IPS-NIHi11 (cell line): ENCODE results near the gene ORM2.
A peak's percentile ranks its signal among the peaks of the same experiment; 100 is the strongest.
"Not testable (repeated sequence)": the region's sequence is repeated elsewhere in the genome, so short reads cannot be mapped to it uniquely, and the experiment has no call there.

ENCODE experiments used
- DNase-seq: peaks from one replicate; pipeline ENCODE4 v3.0.0; 2012; ENCODE audit warnings: mixed read lengths, low spot score

The ORM2 gene

DNA sequence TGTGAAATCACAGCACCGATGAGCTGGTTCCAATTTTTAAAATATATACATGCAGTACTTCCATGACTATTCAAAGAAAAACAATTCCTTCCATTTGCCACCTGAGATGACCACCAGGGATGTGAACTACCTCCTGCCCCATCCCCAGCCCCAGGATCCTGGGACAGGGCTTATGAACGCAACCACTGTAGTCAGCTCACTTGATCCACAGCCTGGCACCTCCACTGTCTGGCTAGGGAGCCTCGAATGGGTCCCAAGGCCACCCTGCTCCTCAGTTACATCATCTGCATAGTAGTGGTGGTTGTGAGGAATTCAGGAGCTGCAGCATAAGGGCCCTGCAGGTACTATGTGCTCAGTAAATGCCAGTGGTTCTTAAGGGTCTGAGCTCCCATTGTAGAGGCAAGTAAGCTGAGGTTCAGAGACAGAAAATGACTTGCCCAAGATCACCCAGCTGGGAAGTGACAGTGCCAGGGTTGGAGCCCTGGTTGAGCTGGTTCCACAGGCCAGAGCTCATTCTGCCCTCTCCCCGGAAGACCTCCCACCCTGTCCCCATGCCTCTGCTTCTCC is 2.9 kb downstream of the ORM2 start:
- not testable (repeated sequence) for DNase-seq

DNA sequence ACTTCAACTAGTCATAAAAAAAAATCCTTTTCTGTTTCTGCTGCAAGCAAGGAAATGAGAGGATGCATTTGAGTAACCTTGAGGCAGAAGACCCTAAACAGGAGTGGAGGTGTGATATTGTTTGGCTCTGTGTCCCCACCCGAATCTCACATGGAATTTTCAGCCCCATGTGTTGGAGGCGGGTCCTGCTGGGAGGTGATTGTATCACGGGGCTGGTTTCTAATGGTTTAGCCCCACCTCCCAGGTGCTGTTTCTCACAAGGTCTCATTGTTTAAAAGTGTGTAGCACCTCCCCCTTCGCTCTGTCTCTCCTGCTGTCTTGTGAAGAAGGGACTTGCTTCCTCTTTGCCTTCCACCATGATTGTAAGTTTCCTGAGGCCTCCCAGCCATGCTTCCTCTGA is 4.0 kb downstream of the ORM2 start:
- DNase-seq, result not testable (repeated sequence)

DNA sequence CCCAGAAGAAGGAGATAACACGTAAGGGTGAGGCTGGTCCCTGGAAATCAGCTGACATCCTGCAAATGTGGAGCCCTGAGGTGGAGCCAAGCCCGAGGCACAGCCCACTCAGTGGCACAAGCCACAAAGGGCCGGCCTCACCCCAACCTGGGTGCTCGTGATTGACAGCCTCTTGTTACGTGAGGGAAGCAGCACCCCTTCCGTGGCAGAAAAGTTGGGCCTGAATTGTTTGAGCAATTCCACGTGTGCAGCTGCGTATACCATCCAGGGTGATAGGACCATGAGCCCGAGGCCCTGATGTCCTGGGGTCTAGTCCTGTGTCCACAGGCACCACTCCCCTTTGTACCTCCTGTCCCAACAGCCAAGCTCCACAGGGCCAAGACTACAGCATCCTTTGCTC is 4.8 kb downstream of the ORM2 start:
- no peak for DNase-seq

DNA sequence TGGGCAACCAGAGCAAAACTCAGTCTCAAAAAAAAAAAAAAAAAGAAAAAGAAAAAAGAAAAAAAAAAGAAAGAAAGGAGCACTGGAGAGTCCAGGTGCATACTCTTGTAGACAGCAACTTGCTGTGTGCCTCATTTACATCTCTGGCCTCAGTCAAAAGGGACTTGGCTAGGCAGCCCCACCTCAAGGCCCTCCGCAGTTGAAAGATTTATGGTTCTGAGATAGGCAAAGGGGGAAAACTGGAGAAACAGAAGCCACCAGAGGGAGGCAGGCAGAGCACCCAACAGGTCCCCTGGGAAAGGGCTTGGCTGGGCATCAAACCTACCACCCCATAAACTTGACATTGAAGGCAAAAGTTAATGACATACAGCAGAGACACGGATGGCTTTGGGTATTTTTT is 6.1 kb downstream of the ORM2 start:
- DNase-seq, result no peak

DNA sequence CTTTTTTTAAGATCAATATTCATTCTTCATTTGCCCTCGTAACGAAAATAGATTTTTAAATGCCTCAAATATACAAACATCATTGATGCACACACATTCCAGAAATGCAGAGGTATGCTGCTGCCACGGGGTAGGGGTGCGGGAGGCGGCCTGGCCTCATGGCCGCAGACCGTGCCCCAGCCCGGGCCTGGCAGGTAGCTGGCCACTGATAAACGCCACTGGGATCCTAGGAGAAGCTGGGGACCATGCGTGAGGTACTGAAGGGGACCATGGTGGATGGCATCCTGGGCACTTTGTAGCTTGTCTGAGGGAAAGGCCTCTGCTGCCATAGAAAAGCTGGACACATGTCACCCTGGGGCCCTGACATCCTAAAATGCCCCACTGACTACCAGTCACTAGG is 6.5 kb downstream of the ORM2 start:
- DNase-seq, result no peak

DNA sequence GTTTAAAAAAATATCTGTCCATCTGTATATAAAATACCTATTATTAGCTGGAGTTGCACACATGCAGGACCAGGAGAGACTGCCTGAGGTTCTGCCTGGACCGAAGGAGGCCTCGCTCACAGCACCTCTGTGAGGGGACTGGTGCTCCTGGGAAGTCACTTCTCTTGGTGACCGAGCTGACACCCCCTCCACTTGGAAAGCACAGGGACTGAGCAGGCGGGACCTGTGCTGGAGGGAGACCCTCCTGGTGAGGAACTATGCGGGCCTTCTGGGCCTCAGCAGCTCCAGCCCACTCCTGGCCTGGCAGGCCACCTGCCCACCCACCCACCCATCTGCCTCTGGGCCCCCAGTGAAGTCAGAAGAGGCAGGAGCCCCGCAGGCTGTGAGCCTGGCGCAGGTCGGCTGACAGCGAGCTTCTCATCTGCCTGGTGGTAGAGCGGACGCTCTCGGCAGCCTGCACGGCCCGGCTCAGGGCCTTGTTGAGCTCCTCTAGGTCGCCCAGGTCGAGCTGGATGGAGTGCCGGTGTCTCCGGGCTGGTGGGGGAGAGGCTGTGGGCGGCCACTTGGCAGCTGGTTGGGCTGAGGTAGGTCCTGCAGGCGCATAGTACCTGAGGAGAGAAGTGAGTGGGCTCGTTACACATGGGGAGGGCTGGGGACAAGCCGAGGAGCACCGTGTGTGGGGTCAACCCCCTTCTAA is 7.2 kb downstream of the ORM2 start:
- DNase-seq, result no peak

DNA sequence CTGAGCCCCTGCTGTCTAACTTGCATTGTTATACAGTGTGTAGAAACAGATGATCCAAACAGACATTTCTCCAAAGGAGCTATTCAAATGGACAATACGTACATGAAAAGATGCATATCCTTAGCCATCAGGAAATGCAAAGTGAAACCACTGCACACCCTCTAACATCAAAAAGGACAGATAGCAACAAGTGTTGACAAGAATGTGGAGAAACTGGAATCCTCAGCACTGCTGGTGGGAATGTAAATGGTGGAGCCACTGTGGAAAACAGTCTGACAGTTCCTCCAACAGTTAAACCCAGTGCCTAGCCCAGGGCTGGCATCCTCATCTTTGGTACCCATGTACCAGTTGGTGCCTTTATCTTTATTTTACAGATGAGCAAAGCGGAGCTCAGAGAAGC is 8.5 kb downstream of the ORM2 start:
- no peak for DNase-seq

DNA sequence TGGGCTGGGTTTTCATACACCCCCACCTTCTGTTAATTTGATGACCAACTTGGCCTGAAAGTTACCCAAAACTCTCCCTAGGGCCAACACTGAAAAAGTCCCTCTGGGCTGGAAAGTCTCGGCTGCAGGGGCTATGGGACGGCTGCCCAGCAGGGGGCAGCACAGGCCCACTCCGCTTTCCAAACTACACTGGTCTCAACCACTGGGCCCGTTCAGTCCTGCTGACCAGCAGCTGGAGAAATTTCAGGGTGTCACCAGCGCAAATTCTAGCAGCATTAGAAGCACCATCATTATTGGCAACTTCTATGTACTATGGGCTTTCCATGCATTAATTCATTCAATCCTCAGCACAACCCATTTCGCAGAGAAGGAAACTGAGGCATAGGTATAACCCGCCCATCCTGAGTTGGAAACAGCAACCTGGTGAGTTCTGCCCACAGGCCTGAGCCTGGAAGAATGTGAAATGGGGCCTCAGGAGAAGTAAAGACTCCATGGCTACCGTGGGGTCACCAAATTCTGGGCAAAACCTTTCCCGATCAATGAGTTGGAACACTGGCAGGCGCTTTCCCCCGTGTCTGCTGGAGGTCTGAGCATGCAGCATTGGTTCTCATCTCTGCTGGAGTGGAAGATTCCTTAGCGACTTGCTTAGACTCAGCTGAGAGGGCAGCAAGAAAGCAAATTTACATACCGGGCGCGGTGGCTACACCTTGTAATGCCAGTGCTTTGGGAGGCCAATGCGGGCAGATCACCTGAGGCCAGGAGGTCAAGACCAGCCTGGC is 9.7 kb downstream of the ORM2 start:
- DNase-seq, result peak; percentile 92

DNA sequence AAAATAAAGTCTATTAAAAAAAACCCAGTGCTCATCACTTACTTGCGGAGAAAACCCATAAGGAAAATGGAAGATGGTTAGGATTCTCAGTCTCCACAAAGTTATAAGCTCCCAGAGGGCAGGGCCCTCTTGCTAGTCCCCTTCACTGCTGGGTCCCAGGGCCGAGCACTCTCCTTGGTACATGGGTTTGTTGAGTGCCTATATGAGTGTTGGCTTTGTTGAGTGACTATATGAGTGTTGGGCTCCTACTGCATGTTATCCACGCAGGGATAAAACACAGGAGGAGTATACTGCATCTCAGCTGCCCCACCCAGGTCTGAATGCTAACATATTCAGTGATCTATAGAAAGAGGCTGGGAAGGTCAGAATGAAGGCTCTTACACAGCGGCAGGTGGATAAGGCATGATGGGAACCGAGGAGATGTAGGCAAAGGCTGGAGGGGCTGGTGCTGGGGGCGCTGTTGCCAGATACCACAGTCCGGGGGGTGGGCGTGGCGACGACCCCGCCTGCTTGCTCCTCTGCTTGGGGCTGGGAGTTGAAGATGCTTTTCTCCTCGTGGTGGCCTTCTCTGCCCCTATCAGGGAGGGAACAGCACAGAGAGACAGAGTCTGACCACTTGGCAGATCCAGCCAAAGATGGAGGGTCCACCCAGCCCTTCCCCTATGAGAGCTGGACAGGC is 11.6 kb downstream of the ORM2 start:
- DNase-seq, result no peak

DNA sequence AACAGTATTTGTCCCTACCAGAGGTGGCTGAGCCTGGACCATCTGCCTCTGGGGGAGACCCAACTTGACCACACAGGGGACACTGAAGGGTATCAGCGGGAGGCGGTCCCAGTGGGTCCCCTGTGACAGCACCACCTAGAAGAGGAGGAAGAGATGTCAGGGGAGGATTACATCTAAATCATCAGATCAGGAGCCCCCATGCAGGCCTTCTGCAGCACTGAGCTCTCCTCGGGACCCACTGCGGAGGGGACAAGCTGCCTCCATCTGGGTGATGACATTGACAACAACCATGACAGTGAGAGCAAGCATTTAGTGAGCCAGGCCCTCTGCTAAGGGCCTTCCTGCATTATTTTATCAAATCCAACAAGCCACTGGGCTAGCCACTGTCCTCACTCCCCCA is 12.3 kb downstream of the ORM2 start:
- no peak for DNase-seq

DNA sequence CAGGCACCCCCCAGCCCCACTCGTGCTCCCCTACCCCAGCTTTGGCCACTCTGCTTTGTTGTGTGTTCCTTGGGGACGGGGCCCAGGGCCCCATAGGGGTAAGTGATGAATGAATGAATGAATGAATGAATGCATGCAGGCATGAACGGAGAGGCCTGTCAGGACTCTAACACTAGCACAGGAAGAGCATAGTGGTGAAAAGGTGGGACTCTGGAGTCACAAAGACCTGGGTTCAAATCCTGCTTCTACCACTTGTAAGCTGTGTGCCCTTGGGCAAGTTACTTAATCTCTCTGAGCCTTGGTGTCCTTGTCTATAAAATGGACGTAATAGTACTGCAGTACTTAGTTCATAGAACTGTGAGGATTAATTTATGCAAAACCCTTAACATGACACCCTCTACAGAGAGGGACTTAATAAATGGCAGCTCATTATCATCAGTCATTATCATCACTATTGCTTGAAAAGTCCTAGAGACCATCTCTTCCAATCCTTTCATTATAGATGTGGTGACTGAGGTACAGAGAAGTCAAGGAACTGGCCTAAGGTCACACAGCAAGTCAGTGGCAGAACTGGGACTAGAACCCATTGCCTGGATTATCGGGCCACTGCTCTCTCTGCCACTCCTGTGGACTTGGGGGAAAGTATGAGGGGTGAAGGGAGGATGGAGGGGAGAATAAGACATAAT is 13.2 kb downstream of the ORM2 start:
- DNase-seq, result no peak

DNA sequence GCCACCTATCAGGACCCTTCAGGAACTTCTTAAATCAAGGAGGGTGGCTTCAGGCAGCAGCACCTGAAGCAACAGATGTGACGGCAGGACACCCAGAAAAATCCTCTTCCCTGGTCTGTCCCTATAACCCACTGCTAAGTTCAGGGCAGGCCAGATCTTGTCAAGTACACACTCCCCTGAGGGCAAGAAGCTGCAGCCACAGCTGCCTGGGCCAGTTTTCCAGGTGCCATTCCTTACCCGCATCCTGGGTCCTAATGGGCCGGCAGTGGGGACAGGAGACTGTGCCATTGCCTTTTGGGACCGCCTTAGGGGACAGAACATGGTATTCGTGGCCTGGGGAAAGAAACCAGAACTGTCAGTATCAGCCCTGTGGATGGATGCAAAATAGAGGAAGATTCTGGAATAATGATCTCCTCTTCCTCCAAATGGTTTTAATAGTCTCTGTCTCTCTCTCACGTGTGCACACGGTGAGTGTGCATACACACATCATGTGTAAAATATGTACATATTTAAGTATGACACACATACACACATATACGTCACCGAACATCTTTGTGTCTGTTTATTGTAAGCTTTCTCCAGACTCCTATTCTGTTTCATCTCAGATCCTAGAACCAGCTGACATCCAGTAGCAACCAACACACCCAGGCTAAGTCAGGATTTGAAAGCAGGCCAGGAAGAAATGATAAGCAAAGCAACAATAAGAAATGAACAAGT is 14.0 kb downstream of the ORM2 start:
- no peak for DNase-seq

DNA sequence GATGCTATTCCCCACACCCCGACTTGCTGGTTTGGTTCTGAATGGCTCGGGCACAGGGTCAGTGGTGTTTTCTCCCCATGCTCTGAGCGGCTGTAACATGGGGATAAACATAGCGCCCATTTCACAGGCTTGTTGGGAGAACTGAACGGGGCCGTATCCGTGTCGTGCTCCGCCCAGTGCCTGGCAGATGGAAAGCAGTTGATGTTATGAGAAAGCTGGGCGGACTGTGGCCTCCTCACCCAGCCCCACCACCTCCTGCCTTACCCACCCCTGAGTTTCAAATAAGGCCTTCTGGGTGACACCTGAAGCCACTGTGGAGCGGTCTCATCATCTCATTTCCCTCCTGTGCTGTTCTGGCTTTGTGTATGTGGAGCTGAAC is 14.5 kb downstream of the ORM2 start:
- DNase-seq, result no peak

DNA sequence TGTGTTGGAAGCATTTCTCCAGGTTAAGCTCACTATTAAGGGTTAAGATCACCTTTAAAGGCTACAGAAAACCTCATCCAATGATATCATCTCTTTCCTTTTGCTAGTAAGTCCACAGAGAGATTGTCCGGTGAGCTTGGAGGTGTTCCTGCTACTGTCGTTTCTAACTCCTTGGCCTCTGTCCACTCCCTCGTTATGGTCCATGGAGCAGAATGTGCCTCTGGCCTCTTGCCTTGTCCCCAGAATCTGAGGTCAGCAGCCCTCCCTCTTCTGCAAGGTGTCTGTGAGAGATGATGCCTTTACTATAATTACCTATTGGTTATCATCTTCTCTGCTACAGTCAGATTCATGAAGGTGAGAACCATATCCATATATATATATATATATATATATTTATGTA is 15.0 kb downstream of the ORM2 start:
- DNase-seq, result no peak

DNA sequence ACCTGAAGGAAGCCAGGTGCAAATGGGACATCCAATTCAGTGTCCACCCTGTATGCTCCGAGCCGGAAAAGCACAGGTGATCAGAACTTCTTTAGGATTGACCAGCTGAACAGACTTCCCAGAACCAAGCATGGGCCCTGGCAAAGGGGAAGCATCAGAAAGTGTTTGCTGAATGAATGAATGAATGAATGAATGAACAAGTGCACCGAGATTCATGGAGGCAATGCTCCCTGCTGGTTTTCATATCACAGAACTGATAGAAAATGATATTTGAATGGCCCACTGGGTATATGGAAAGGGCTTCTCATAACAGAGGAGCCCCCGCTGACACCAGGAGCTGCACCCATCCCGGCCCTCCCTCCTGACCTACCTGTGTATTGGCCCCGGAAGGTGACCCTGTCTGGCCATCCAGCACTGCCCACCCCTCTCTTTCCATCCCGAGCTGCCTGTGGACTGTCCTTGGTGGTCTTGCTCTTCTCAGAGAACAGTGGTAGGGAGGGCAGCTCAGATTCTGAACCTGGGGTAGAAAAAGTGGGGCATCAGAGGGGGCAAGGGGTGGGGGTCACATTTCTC is 15.9 kb downstream of the ORM2 start:
- DNase-seq, result no peak

DNA sequence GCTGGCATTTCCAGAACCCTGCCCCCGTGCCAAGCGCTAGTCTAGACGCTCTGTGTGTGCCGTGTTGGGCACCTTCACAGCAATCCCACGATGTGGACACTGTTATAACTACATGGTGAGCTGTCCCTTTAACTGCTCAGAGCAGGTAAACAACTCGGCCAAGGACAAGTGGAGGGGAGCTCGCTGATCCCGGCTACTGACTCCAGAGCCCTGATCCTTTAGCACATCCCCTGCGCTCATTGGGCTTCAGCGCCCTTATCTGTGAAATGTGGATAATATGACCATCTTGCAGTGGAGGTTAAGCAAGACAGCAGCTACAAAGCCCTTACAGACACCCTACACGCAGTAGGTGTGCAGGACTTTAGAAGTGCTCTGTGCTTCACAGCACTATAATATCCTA is 16.5 kb downstream of the ORM2 start:
- DNase-seq, result no peak

DNA sequence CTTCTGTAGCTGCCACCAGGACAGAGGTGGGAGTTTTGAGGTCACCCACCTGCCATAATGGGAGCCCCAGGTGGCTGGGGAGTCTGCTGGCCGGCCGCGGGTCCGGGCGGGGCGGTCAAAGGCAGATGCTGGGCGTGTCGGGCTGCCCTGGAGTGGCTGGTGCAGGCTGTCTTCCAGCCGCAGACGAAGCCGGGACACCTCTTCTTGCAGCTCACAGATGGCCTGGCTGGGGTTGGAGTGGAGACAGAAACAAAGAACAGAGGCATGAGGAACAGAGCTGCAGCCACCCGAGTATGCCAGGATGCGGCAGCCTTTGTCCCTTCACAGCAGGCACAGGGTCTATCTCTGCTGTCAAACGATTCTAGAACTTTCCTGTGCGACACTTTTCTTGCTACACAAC is 18.0 kb downstream of the ORM2 start:
- no peak for DNase-seq

DNA sequence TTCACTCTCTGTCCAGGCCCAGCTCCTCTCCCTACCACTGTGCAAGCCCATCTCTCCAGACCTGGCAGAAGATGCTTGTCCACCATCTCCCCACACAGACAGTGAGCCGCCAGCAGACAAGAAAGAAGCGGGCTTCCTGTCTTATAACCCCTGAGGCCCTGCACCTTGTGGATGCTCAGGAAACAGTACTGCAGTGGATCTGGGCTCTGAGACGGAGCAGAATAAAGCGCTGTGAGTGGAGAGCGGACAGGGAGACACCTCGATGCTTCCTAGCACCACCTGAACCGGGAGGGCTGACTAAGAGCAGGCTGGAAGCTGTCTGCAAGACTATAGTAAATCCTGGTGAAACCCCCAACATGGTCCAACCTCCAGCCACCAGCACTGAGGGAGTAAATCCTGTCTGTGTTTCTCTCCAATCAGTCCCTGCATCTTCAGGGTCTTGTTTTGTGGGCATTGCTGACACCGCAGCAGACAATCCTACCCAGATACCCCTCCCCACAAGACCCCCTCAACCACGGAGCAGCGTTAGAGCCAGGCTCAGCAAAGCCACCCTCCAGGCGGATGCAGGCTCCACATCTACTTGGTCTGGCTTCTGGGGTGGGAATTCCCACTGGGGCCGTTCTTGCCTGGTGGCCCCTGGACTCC is 18.7 kb downstream of the ORM2 start:
- no peak for DNase-seq

DNA sequence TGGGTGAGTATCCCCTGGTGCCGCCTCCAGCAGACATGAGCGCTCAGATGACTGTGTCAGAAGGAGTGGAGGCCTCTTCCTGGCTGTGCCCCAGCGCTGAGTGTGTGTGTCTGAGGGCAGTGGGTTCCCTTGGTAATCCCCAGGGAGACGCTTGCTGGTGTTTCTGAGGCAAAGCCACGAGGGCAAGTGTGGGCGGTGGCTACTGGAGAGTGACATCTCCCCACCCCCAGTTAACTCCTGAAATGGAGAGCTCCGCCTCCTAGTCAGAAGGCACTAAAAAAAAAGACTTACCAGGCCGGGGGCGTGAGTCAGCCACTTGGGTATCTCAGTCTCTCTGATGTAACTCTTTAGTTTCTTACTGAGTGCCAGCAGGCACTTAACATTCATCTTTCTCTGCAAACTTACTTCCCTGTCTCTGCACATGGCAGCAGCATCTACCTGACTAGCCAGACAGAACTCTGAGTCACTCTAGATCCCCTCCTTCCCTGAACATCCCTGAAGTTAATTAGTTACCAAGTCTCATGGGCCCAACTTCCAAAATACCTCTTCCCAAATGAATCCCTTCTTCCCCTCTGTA is 19.3 kb downstream of the ORM2 start:
- DNase-seq, result peak; percentile 86

DNA sequence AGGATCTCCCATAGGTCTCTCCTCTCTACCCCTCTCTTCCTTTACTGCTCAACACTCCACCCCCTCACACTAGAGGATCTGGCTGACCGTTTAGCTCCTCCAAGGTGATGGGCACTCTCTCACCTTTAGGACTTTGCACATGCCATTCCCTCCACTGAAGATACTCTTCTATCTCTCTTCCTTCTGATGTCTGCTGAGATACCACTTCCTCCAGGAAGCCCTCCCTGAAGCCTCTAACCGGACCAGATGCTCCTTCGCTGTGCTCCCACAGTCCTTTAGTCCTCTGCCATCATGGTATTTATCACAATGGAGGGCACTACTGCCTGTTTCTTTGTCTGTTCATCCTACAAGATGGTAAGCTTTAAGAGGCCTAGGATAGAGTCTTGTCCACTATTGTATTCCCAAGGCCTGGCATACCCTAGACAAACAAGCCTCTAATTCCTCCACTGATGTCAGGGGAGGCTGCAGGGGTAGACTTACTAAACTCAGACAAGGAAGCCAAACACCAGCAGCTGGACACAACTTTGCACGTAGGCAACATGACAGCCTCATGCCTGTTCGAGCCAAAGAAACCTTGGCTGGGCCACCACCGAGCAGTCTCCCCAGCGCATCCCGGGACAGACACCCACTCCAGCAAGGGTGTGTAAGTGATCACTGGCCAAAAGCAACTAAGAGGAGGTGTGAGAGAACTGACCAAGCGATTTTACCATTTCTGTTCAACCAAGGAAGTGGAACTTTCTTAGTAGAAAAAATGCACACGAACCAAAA is 20.2 kb downstream of the ORM2 start:
- DNase-seq, result no peak
